ENCODE results near the gene KLRB1.

DNA sequence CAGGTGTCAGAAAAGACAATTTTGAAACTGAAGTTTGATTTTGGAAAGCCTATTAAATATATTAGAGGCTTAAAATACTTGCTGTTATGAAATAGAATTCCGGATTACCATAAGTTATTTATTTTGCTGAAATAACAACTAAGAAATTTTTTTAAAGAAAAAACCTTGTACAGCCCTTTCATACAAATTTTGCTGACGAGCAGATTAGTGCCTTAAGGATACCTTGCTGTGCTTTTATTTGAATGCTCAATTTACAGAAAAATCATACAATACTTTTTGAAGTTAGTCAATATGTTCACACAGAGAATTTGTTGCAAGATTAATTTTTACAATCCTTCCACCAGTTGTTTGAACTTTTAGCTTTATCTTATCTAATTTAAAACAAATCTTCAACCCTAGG, 32.3 kb upstream of the KLRB1 start:
- TF ChIP-seq SUZ12 (IDR thresholded peaks at IDR 0.05) (no peak), CTBP1 (IDR thresholded peaks at IDR 0.05; ENCODE audit: borderline replicate concordance) (no peak), ARNT (IDR thresholded peaks at IDR 0.05) (no peak), LEF1 (IDR thresholded peaks at IDR 0.05; ENCODE audit: borderline replicate concordance) (no peak), SP1 (IDR thresholded peaks at IDR 0.05) (no peak), ELF4 (IDR thresholded peaks at IDR 0.05) (no peak), FOXM1 (IDR thresholded peaks at IDR 0.05; ENCODE audit: borderline replicate concordance) (no peak), ZNF384 (IDR thresholded peaks at IDR 0.05) (no peak), NFRKB (IDR thresholded peaks at IDR 0.05) (no peak), FOXK2 (IDR thresholded peaks at IDR 0.05) (no peak), HDGF (IDR thresholded peaks at IDR 0.05; ENCODE audit: borderline replicate concordance) (no peak), L3MBTL2 (conservative IDR thresholded peaks at IDR 0.05) (no peak)
- TF ChIP-seq, protein P1, sequence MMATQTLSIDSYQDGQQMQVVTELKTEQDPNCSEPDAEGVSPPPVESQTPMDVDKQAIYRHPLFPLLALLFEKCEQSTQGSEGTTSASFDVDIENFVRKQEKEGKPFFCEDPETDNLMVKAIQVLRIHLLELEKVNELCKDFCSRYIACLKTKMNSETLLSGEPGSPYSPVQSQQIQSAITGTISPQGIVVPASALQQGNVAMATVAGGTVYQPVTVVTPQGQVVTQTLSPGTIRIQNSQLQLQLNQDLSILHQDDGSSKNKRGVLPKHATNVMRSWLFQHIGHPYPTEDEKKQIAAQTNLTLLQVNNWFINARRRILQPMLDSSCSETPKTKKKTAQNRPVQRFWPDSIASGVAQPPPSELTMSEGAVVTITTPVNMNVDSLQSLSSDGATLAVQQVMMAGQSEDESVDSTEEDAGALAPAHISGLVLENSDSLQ (IDR thresholded peaks at IDR 0.05): no peak

Measured in HEK293T (cell line).